AG04449 (cell line): ENCODE results near the gene RAI2.

ENCODE experiments used
- CTCF ChIA-PET: fragments of 350-600 bp; formaldehyde crosslinking; extraction: SDS; loops from one replicate; lab custom pipeline; 2021; ENCODE audit warnings: antibody characterized with exemption; lab: Yijun Ruan, JAX
- POLR2A ChIA-PET: fragments of 400-600, 350-600 bp; formaldehyde crosslinking; extraction: SDS; loops from one replicate; lab custom pipeline; 2020; ENCODE audit warnings: antibody characterized with exemption, inconsistent platforms; lab: Yijun Ruan, JAX
- DNase-seq: peaks from one replicate; pipeline ENCODE4 v3.0.0-alpha.2; 2010; ENCODE audit warnings: low read depth, low spot score
- H3K4me3 ChIP-seq: 2 replicates; pipeline ENCODE4 v1.5.1; 2011; ENCODE audit warnings: low read depth, mild to moderate bottlenecking, control low read depth, low read length
- TF ChIP-seq, protein P1 (sequence below): IDR thresholded peaks from one replicate; pipeline ENCODE4 v1.5.1; 2011; ENCODE audit warnings: mild to moderate bottlenecking, moderate library complexity, low read length, control low read depth, inconsistent platforms; ENCODE audit not compliant: insufficient read depth; ENCODE audit errors: missing control alignments

The RAI2 gene

DNA sequence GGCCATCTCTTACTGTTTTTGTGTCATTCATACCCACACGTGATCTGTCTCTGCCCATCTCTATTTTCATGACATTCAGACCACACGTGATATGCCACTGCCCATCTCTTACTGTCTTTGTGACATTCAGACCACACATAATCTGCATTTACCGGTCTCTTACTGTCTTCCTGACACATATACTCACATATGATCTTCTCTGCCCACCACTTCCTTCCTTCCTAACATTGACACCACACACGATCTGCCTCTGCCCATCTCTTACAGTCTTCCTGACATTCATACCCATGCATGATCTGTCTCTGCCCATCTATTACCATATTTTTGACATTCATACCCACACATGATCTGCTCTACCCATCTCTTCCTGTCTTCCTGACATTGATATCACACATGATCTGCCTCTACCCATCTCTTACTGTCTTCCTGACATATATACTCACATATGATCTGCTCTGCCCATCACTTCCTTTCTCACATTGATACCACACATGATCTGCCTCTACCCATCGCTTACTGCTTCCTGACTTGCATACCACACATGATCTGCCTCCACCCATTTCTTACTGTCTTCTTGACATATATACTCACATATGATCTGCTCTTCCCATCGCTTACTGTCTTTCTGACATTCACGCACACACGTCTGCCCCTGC, 87.7 kb downstream of the RAI2 start:
- CTCF ChIA-PET, result no interaction called here
- no peak overlapping the region for H3K4me3 ChIP-seq
- TF ChIP-seq, protein P1, sequence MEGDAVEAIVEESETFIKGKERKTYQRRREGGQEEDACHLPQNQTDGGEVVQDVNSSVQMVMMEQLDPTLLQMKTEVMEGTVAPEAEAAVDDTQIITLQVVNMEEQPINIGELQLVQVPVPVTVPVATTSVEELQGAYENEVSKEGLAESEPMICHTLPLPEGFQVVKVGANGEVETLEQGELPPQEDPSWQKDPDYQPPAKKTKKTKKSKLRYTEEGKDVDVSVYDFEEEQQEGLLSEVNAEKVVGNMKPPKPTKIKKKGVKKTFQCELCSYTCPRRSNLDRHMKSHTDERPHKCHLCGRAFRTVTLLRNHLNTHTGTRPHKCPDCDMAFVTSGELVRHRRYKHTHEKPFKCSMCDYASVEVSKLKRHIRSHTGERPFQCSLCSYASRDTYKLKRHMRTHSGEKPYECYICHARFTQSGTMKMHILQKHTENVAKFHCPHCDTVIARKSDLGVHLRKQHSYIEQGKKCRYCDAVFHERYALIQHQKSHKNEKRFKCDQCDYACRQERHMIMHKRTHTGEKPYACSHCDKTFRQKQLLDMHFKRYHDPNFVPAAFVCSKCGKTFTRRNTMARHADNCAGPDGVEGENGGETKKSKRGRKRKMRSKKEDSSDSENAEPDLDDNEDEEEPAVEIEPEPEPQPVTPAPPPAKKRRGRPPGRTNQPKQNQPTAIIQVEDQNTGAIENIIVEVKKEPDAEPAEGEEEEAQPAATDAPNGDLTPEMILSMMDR, result no peak
- no peak for DNase-seq
- POLR2A ChIA-PET, result no interaction called here

DNA sequence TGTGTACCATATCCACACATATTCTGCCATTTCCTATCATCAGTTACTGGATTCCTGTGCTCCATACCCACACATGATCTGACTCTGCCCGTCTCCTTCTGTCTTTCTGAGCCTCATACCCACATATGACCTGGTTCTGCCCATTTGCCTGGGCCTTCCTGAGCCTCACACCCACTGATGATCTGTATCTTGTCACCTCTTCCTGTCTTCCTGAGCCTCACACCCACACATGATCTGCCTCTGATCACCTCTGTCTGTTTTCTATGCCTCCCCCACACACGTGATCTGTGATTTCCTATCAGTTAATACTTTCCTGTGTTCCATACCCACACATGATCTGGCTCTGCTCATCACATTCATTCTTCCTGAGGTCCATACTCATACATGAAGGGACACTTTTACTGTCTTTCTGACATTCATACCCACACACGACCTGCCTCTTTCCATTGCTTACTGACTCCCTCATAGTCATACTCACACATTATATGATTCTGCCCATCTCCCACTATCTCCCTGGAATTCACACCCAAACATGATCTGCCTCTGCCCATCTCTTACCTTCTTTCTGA, 91.3 kb downstream of the RAI2 start:
- TF ChIP-seq, protein P1, result no peak
- no peak overlapping the region for H3K4me3 ChIP-seq
- no peak for DNase-seq
- CTCF ChIA-PET, result no interaction called here
- POLR2A ChIA-PET, result no interaction called here

DNA sequence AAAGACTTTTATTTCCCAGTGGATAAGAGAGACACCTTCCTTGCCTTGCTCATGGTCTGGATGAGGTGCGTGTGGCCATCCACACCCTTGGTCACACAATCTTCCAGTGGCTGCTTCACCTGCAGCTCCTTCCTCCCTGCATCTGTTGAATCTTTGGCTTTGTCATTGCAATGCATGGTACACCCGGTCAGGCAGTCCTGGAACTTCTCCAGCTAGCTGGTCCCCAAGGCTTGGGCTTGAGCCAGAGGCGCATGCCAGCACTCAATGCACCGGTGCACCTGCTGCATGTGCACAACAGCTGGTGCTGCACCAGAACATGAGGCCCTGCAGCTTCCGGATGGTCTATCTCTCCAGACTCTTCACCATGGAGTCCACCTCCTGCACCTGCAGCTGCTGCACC, 92.1 kb downstream of the RAI2 start:
- CTCF ChIA-PET, result no interaction called here
- H3K4me3 ChIP-seq, result no peak overlapping the region
- TF ChIP-seq, protein P1, result no peak
- no peak for DNase-seq
- POLR2A ChIA-PET, result no interaction called here

DNA sequence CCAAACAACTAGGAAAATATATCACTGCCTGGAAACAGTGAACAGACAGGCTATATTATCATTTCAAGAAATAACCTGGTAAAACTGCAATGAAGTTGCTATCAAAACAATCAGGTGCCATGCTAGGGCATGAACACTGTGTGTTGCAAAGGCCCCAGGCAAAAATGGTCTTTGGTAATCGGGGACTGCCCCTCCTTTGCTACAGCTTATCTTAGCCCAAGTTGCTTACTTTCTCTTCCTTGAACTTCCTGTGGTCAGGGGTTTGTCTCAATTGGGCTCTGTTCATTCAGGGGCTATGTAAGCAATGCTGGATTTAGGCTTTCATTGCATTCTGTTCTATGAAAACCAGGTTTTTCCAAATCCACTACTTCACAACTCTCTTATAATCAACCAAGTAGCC, 93.4 kb downstream of the RAI2 start:
- CTCF ChIA-PET, result no interaction called here

DNA sequence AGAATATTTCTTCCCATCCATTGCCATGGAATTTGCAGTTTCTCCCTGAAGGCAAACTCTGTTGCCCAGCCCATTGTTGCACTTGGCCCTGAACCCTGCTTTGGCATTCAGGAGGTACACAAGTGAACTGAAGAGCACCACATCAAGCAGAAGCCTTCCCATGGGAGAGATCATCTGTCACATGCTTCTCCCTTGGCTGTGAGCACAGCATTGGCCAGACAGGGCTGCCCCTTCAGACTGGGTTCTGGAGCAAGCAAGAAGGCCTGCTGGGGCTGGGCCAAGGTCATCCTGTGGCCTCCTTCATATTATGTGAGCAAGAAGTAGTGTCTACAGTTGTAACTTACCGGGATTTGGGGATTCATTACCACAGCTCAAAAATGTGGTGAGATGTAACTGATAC, 101.1 kb downstream of the RAI2 start:
- no peak overlapping the region for H3K4me3 ChIP-seq
- ChIA-PET CTCF (no interaction called here), POLR2A (no interaction called here)
- no peak for DNase-seq
- TF ChIP-seq, protein P1, result no peak

More for the DNA sequence above, 93.4 kb downstream of the RAI2 start:
- DNase-seq, result no peak
- POLR2A ChIA-PET, result no interaction called here
- no peak overlapping the region for H3K4me3 ChIP-seq
- TF ChIP-seq, protein P1, result no peak

DNA sequence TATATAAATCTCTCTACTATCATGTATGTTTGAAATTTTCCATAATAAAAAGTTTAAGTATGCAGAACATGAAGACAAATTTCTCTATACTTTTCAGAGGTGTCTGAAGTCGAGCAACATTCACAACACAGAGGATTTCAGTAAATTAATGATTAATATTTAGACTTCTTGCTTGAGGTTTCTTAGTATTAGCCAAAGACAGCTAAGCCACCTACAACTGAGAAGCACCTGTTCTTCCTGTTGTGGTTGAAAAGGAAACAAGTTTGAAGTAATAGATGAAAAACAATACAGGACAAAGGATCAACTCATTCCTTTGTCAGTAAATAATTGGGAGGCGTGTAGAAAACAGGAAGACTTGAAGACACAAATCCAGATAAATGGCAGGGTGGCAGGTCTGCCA, 102.7 kb downstream of the RAI2 start:
- H3K4me3 ChIP-seq, result no peak overlapping the region
- DNase-seq, result no peak
- ChIA-PET CTCF (no interaction called here), POLR2A (no interaction called here)
- TF ChIP-seq, protein P1, result no peak
